ENCODE results near the gene SSBP4. TPM values are rescaled to one million over a fixed set of nuclear protein-coding genes. Genes with fewer than 3 reads are reported as not detected.

Gene SSBP4
- total and polyA plus RNA-seq, 2 of the 4 experiments (the other 2 are of a cell fraction), result 14.9 to 39.7 TPM

DNA sequence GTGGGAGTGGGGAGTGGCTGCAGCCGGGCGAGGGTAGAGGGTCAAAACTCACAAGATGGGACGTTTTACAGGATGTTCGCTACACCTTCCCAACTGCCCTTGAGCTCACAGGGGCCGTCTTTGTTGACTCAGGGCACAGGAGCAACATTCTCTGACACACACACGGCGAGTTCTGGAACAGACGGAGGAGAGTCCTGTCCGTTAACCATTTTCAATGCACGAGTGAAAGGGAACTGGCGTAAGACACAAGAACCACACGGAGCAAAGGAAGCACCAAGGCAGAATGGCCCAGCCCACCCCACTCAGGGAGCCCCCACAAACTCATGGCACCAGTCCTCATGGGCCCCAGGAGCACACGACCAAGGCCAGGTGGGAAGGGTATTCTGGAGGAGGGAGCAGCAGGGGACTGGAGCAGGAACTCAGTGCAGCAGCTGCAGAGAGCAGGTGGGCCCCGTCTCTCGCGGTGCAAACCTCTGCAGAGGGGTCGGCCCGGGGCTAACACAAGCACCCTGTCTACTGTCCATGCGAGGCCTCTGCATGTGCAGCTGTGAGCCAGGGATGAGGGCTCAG is 56.6 kb downstream of the SSBP4 start:
- no peak overlapping the region for H4K8ac ChIP-seq (ENCODE audit: low read depth in 2 of 2, low read length in 2 of 2)
- no peak overlapping the region for H3K14ac ChIP-seq (replicated peaks; ENCODE audit: low read depth, low read length)
- no peak overlapping the region; the same call in 1 of the 2 replicates for H2AK5ac ChIP-seq (ENCODE audit: low read depth, low read length)
- no peak overlapping the region for H3K4me2 ChIP-seq (ENCODE audit: low read depth, low read length)
- H3K23ac ChIP-seq (ENCODE audit: low read depth, low read length), result no peak overlapping the region
- peak overlapping the region; percentile 3 for H2BK5ac ChIP-seq (ENCODE audit: low read depth, low read length, poor library complexity, severe bottlenecking)
- POLR2A ChIA-PET (ENCODE audit: unreplicated experiment), result no interaction called here
- no peak for TF ChIP-seq RFX5 (IDR thresholded peaks at IDR 0.05; ENCODE audit: low read depth, low read length)
- no peak for TF ChIP-seq CHD1 (IDR thresholded peaks at IDR 0.05; ENCODE audit: low read depth, low read length)
- TF ChIP-seq BHLHE40 (IDR thresholded peaks at IDR 0.05; ENCODE audit: low read depth, low read length), result no peak
- TF ChIP-seq MXI1 (IDR thresholded peaks at IDR 0.05; ENCODE audit: borderline replicate concordance, low read depth, low read length), result no peak
- TF ChIP-seq CEBPB (IDR thresholded peaks at IDR 0.05; ENCODE audit: low read depth, low read length), result no peak
- no peak for TF ChIP-seq POLR2A (IDR thresholded peaks at IDR 0.05; ENCODE audit: low read depth, low read length)
- TF ChIP-seq USF2 (IDR thresholded peaks at IDR 0.05; ENCODE audit: low read depth, low read length), result no peak
- TF ChIP-seq, protein P1, sequence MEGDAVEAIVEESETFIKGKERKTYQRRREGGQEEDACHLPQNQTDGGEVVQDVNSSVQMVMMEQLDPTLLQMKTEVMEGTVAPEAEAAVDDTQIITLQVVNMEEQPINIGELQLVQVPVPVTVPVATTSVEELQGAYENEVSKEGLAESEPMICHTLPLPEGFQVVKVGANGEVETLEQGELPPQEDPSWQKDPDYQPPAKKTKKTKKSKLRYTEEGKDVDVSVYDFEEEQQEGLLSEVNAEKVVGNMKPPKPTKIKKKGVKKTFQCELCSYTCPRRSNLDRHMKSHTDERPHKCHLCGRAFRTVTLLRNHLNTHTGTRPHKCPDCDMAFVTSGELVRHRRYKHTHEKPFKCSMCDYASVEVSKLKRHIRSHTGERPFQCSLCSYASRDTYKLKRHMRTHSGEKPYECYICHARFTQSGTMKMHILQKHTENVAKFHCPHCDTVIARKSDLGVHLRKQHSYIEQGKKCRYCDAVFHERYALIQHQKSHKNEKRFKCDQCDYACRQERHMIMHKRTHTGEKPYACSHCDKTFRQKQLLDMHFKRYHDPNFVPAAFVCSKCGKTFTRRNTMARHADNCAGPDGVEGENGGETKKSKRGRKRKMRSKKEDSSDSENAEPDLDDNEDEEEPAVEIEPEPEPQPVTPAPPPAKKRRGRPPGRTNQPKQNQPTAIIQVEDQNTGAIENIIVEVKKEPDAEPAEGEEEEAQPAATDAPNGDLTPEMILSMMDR (conservative IDR thresholded peaks at IDR 0.05; ENCODE audit: low read depth, low read length), result no peak
- TF ChIP-seq MAFK (IDR thresholded peaks at IDR 0.05; ENCODE audit: low read depth, low read length), result no peak
- no peak for TF ChIP-seq SMC3 (IDR thresholded peaks at IDR 0.05; ENCODE audit: low read depth, low read length)
- TF ChIP-seq RCOR1 (IDR thresholded peaks at IDR 0.05; ENCODE audit: insufficient replicate concordance, low read length), result no peak
- no peak for TF ChIP-seq ELK1 (IDR thresholded peaks at IDR 0.05; ENCODE audit: borderline replicate concordance, low read depth, low read length)
- TF ChIP-seq MAZ (IDR thresholded peaks at IDR 0.05; ENCODE audit: borderline replicate concordance, low read depth, low read length), result no peak
- TF ChIP-seq NFE2L2 (IDR thresholded peaks at IDR 0.05; ENCODE audit: low read depth, low read length), result no peak
- TF ChIP-seq FOS (IDR thresholded peaks at IDR 0.05; ENCODE audit: low read depth, low read length), result no peak
- no peak for TF ChIP-seq RAD21 (IDR thresholded peaks at IDR 0.05; ENCODE audit: low read length)
- in situ Hi-C loops (cut with MboI; ENCODE audit: low sequenced_read_pairs) (no loop called here), intact Hi-C loops (cut with micrococcal nuclease) (no loop called here), dilution Hi-C loops (cut with HindIII; ENCODE audit: low sequenced_read_pairs, unreplicated experiment) (no loop called here)
- no peak overlapping the region for H3K18ac ChIP-seq (ENCODE audit: low read depth, low read length)
- no peak overlapping the region for H3K56ac ChIP-seq (ENCODE audit: extremely low read depth, insufficient read depth, low read length)
- H3K27ac ChIP-seq (ENCODE audit: insufficient read depth, low read length), result no peak overlapping the region
- H4K91ac ChIP-seq (ENCODE audit: insufficient read depth, low read depth, low read length), result no peak overlapping the region
- BruUV-seq (replicated peaks), result no TSS peak
- no peaks in the 10 kb centered on the region for H3K27me3 ChIP-seq (ENCODE audit: control insufficient read depth, insufficient read depth, low read length)
- no peak overlapping the region for H4K5ac ChIP-seq (ENCODE audit: low read depth, low read length)
- CTCF ChIA-PET, result no interaction called here
- H2AFZ ChIP-seq (replicated peaks; ENCODE audit: low read length, poor library complexity), result no peak overlapping the region
- peaks cover 57% of the 10 kb centered on the region for H4K20me1 ChIP-seq (ENCODE audit: insufficient read depth, low read length)
- H3K9me3 ChIP-seq (ENCODE audit: control insufficient read depth, insufficient read depth, low read length), result no peaks in the 10 kb centered on the region
- H2BK20ac ChIP-seq (ENCODE audit: low read depth, low read length), result no peak overlapping the region
- no peak overlapping the region; the same call in 1 of the 2 replicates for H2BK120ac ChIP-seq (ENCODE audit: low read depth, low read length)
- peaks cover 42% of the 10 kb centered on the region for H3K9me1 ChIP-seq (ENCODE audit: insufficient read depth, low read length)
- peaks cover 37% of the 10 kb centered on the region for H3K4me1 ChIP-seq (ENCODE audit: control insufficient read depth, insufficient read depth, low read length)
- no peak for DNase-seq
- no peak overlapping the region for H2BK15ac ChIP-seq (ENCODE audit: low read depth, low read length)
- no peak for ATAC-seq (ENCODE audit: low read depth)
- no peak overlapping the region for H2AK9ac ChIP-seq (replicated peaks; ENCODE audit: low read depth, low read length, poor library complexity)
- H3K9ac ChIP-seq (ENCODE audit: low read depth, low read length), result no peak overlapping the region
- H3K4ac ChIP-seq (ENCODE audit: low read depth, low read length), result no peak overlapping the region
- WGBS, 2 experiments (ENCODE audit: extremely low coverage in 2 of 2, insufficient read length in 1 of 2), result 59% methylated on average over 10 of the region's 19 CpGs; no CpG with 5 or more reads in 1 of the 2 experiments
- H3K4me3 ChIP-seq (ENCODE audit: insufficient read depth, low read depth, low read length), result no peak overlapping the region
- H3K79me1 ChIP-seq (ENCODE audit: low read depth in 1 of 2, low read length in 2 of 2), result peaks cover 30 to 96% of the 10 kb centered on the region in 2 experiments
- peaks cover 9% of the 10 kb centered on the region; the same call in 1 of the 2 replicates for H3K36me3 ChIP-seq (ENCODE audit: control insufficient read depth, insufficient read depth, low read length)
